Activated naive CD4-positive, alpha-beta T cell treated with anti-CD3 and anti-CD28 coated beads, Interleukin-2, amount 10 ng/mL, durations not matched to agents 7 days and 5 days (primary cell): Measurements from ENCODE around the gene RGS13.
"Not testable (repeated sequence)": the region's sequence is repeated elsewhere in the genome, so short reads cannot be mapped to it uniquely, and the experiment has no call there.

ENCODE experiments used
- CTCF ChIA-PET: fragments of 350-600 bp; sonication (Branson Sonifier 250); formaldehyde crosslinking; loops from one replicate; lab custom pipeline; 2021; ENCODE audit warnings: antibody characterized with exemption; lab: Charles Lee
- DNase-seq: peaks from one replicate; pipeline ENCODE4 v3.0.0-alpha.2; 2020
- H3K27ac Mint-ChIP-seq: one replicate; pipeline ENCODE4 v1.8.0; 2021; ENCODE audit warnings: mild to moderate bottlenecking, moderate library complexity, mixed read lengths
- H3K27me3 Mint-ChIP-seq: one replicate; pipeline ENCODE4 v1.8.0; 2021; ENCODE audit warnings: mild to moderate bottlenecking, mixed read lengths
- H3K36me3 Mint-ChIP-seq: one replicate; pipeline ENCODE4 v1.8.0; 2021; ENCODE audit warnings: mixed read lengths
- H3K4me1 Mint-ChIP-seq: one replicate; pipeline ENCODE4 v1.8.0; 2021; ENCODE audit warnings: mixed read lengths
- H3K4me3 Mint-ChIP-seq: one replicate; pipeline ENCODE4 v1.8.0; 2021; ENCODE audit warnings: mild to moderate bottlenecking, moderate library complexity, mixed read lengths
- H3K9me3 Mint-ChIP-seq: one replicate; pipeline ENCODE4 v1.8.0; 2021; ENCODE audit warnings: mixed read lengths

Gene RGS13

DNA sequence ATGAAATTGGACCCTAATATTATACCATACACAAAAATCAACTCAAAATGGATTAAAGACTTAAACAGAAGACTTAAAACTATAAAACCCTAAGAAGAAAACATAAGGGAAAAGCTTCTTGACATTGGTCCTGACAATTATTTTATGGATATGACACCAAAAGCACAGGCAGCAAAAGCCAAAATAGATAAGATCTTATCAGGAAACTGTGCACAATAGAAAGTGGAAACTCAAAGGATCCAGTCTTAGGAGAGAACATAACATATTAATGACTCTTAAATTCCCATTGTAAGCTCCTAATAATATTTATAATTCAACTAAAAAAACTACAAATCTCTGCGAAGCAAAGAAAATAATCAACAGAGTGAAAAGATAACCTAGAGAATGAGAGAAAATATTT is 39.8 kb downstream of the RGS13 start:
- Mint-ChIP-seq H3K27me3 (peaks cover 3% of the 10 kb centered on the region), H3K4me3 (no peak overlapping the region), H3K9me3 (no peaks in the 10 kb centered on the region), H3K4me1 (no peaks in the 10 kb centered on the region), H3K27ac (no peak overlapping the region), H3K36me3 (no peaks in the 10 kb centered on the region)
- CTCF ChIA-PET: interaction anchor here (0.7 kb wide), 1 partner anchor 238 kb away, joined by 5 read pairs; no protein-coding TSS in a partner anchor
- DNase-seq: no peak

DNA sequence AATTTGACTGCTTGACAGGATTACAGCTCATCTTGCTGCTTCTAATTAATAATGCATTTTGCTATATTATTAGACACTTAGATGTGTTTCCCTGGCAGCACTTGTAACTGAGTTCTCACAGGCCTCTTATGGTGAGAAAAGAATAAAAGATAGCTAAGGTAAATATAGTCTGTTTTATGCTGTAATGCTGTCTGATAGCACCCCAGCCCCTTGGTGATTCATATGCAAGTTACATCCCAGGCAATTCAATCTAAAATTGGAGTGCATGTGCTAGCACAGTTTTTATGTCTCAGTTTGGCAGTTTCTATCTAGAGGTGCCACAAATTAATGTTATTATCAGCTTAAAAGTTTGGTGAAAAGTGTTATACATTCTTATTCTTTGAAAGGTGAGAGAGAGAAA is 42.2 kb downstream of the RGS13 start:
- H3K9me3 Mint-ChIP-seq: no peaks in the 10 kb centered on the region
- DNase-seq: no peak
- no peaks in the 10 kb centered on the region for H3K36me3 Mint-ChIP-seq
- CTCF ChIA-PET: no interaction called here
- H3K27me3 Mint-ChIP-seq: no peaks in the 10 kb centered on the region
- H3K4me3 Mint-ChIP-seq: no peak overlapping the region
- no peaks in the 10 kb centered on the region for H3K4me1 Mint-ChIP-seq
- no peak overlapping the region for H3K27ac Mint-ChIP-seq

DNA sequence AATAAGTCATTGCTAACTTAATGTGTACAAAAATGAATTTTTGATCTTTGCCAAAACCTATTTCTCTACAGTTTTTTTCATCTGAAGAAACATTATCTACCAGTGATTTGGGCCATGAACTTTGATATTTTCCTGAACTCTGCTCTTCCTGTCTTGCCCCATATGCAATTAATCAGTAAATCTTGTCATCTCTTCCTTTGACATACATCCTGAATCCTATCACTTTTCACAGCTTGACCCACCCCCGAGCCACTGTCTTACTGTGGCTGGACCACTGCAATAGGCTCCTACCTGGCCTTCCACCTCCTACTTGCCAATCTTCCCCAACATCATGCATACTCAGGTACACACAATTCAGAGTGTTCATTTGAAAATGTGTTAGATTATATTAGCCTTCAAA is 46.4 kb downstream of the RGS13 start:
- Mint-ChIP-seq H3K9me3 (no peaks in the 10 kb centered on the region), H3K27ac (no peak overlapping the region), H3K36me3 (no peaks in the 10 kb centered on the region), H3K27me3 (no peaks in the 10 kb centered on the region), H3K4me1 (no peaks in the 10 kb centered on the region), H3K4me3 (no peak overlapping the region)
- DNase-seq: no peak
- CTCF ChIA-PET: no interaction called here

DNA sequence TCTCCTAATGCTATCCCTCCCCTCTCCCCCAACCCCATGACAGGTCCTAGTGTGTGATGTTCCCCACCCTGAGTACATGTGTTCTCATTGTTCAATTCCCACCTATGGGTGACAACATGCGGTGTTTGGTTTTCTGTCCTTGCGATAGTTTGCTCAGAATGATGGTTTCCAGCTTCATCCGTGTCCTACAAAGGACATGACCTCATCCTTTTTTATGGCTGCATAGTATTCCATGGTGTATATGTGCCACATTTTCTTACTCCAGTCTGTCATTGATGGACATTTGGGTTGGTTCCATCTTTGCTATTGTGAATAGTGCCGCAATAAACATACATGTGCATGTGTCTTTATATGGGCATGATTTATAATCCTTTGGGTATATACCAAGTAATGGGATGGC is 47.1 kb downstream of the RGS13 start:
- H3K9me3 Mint-ChIP-seq, H3K36me3 Mint-ChIP-seq, H3K4me1 Mint-ChIP-seq, H3K27me3 Mint-ChIP-seq, CTCF ChIA-PET, DNase-seq, H3K4me3 Mint-ChIP-seq, H3K27ac Mint-ChIP-seq: not testable (repeated sequence)

DNA sequence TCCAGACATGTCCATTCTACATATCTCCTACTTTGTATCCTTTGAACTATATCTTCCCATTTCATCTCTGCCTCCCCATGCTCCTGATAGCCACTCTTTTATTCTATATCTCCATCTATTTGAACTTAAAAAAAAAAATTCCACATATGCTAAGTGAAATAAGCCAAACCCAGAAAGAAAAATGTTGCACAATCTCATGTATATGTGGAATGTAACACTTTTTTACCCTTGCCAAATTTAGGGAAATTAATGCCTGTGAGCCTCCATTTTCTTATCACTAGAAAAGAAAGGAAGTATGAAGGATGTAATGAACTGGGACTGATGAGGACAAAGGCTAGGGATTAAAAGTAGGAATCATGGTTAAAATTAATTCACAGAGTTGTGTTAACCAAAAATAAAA is 53.5 kb downstream of the RGS13 start:
- Mint-ChIP-seq H3K27me3 (peaks cover 8% of the 10 kb centered on the region), H3K36me3 (no peaks in the 10 kb centered on the region), H3K9me3 (peaks cover 3% of the 10 kb centered on the region), H3K27ac (no peak overlapping the region), H3K4me1 (no peaks in the 10 kb centered on the region), H3K4me3 (no peak overlapping the region)
- no peak for DNase-seq
- CTCF ChIA-PET: no interaction called here

DNA sequence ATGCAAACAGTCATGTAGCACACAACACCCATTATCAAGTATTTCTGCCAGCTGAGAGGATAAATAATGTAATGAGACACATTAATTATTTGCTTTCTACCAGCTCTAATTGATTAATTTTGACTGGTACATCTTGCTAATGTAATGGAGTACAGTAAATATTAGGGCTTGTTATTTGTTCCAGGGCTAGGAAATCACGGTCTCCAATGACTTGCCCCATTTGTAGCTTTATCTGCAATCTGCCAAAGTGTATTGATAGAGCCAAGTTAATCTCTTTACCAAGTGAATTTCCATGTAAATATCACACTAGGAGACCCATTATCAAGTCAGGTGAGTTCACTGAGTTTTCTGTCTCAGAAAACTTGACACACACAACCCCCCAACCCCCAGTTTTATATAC is 55.1 kb downstream of the RGS13 start:
- Mint-ChIP-seq H3K36me3 (no peaks in the 10 kb centered on the region), H3K27ac (no peak overlapping the region), H3K9me3 (peaks cover 3% of the 10 kb centered on the region), H3K4me3 (no peak overlapping the region), H3K27me3 (peaks cover 8% of the 10 kb centered on the region), H3K4me1 (no peaks in the 10 kb centered on the region)
- CTCF ChIA-PET: no interaction called here
- no peak for DNase-seq

DNA sequence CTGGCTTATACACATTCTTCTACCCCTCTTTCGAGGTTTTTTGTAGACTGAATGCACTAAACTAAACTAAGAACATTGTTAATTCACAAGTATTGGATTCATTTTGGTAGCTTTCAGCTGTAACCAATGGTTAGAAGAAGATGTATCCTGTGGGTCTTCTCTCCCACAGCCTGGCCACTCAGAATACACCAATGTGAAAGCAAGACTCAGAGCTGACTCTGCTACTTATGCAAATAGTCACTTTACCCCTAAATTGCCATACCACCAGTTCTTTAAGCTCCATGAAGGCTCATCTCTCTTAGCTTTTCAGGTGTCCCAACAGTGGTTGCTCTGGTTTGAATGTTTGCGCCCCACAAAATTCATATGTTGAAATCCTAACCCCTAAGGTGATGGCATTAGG is 60.1 kb downstream of the RGS13 start:
- Mint-ChIP-seq H3K4me3 (no peak overlapping the region), H3K36me3 (no peaks in the 10 kb centered on the region), H3K27ac (no peak overlapping the region), H3K27me3 (peaks cover 8% of the 10 kb centered on the region), H3K4me1 (no peaks in the 10 kb centered on the region), H3K9me3 (no peaks in the 10 kb centered on the region)
- CTCF ChIA-PET: no interaction called here
- DNase-seq: no peak

DNA sequence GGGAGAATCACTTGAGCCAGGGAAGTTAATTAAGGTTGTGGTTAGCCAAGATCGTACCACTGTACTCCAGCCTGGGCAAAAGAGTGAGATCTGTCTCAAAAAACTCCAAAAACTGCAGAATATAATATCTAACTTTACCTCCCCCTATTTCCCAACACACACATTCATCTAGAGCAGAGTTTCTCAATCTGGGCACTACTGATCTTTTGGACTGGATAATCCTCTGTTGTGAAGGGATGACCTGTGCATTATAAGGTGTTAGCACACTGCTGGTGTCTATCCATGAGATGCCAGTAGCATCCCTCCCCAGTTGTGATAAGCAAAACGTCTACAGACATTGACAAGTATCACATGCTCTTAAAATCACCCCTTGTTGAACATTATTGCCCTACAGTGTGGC is 61.8 kb downstream of the RGS13 start:
- CTCF ChIA-PET: interaction anchor here (0.6 kb wide), 1 partner anchor 308 kb away, joined by 3 read pairs; no protein-coding TSS in a partner anchor
- DNase-seq: no peak
- H3K4me1 Mint-ChIP-seq: no peaks in the 10 kb centered on the region
- no peak overlapping the region for H3K4me3 Mint-ChIP-seq
- no peaks in the 10 kb centered on the region for H3K9me3 Mint-ChIP-seq
- no peaks in the 10 kb centered on the region for H3K36me3 Mint-ChIP-seq
- peaks cover 6% of the 10 kb centered on the region for H3K27me3 Mint-ChIP-seq
- H3K27ac Mint-ChIP-seq: no peak overlapping the region

DNA sequence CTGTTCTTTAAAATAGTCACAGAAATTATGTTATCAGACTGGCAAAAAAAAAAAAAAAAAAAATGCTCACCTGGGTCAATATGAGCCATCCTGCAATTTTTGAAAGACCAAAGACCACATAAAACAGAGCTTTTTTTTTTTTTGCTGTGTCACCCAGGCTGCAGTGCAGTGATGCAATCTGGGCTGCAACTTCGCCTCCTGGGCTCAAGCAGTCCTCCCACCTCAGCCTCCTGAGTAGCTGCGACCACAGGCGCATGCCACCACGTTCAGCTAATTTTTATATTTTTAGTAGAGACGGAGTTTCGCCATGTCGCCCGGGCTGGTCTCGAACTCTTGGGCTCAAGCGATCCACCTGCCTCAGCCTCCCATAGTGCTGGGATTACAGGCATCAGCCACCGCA is 62.8 kb downstream of the RGS13 start:
- H3K9me3 Mint-ChIP-seq: no peaks in the 10 kb centered on the region
- no peaks in the 10 kb centered on the region for H3K27me3 Mint-ChIP-seq
- no peak overlapping the region for H3K27ac Mint-ChIP-seq
- DNase-seq: no peak
- H3K4me1 Mint-ChIP-seq: no peaks in the 10 kb centered on the region
- CTCF ChIA-PET: no interaction called here
- H3K4me3 Mint-ChIP-seq: no peak overlapping the region
- no peaks in the 10 kb centered on the region for H3K36me3 Mint-ChIP-seq

DNA sequence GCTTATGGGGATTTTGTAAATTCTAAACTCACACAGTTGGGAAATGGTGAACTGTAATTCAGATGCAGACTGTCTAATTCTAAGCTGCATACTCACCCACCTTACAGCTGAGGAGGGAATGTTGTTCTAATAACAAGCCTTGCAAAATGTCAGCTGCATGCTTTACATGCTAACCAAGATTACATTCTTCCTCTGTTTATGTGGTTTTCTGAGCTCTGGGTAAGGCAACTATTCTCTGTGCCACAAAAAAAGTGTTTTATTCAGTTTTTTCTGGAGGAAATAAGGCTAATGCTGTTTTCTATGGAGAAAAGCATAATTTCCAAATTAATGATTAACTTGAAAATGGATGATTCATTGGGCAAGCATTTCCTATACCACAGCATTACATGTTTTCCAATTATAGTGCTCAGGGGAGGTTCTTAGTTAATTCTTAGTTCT is 64.9 kb downstream of the RGS13 start:
- Mint-ChIP-seq H3K27me3 (no peaks in the 10 kb centered on the region), H3K4me3 (no peak overlapping the region), H3K4me1 (no peaks in the 10 kb centered on the region), H3K27ac (no peak overlapping the region), H3K9me3 (no peaks in the 10 kb centered on the region), H3K36me3 (no peaks in the 10 kb centered on the region)
- CTCF ChIA-PET: no interaction called here
- no peak for DNase-seq

DNA sequence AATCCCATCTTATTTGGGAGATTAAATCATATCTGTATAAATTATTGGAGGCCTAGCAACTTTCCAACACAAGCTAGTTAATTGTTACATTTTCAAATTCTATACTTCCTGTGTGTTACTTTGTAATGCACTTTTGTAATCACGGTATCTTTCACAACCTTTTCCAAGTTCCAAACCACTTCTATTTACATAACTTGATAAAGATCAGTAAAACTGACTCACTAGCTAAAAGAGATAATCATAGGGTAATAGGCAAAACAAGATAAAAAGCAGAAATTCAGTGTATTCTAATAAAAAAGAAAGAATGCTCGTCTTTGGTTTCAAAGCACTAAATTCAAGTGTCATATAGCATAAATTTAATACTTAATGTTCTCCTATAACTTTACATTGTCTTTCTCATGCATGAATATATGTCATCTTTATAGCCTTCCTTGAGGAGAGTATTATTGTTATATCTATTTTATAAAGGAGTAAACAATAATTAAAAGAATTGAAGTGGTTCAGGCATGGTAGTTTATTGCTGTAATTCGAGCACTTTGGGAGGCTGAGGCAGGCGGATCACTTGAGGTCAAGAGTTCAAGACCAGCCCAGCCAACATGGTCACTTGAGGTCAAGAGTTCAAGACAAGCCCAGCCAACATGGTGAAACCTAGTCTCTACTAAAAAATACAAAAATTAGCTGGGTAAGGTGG is 66.4 kb downstream of the RGS13 start:
- Mint-ChIP-seq H3K4me1 (no peaks in the 10 kb centered on the region), H3K27ac (no peak overlapping the region), H3K36me3 (no peaks in the 10 kb centered on the region), H3K27me3 (no peaks in the 10 kb centered on the region), H3K9me3 (no peaks in the 10 kb centered on the region), H3K4me3 (no peak overlapping the region)
- no peak for DNase-seq
- CTCF ChIA-PET: no interaction called here

DNA sequence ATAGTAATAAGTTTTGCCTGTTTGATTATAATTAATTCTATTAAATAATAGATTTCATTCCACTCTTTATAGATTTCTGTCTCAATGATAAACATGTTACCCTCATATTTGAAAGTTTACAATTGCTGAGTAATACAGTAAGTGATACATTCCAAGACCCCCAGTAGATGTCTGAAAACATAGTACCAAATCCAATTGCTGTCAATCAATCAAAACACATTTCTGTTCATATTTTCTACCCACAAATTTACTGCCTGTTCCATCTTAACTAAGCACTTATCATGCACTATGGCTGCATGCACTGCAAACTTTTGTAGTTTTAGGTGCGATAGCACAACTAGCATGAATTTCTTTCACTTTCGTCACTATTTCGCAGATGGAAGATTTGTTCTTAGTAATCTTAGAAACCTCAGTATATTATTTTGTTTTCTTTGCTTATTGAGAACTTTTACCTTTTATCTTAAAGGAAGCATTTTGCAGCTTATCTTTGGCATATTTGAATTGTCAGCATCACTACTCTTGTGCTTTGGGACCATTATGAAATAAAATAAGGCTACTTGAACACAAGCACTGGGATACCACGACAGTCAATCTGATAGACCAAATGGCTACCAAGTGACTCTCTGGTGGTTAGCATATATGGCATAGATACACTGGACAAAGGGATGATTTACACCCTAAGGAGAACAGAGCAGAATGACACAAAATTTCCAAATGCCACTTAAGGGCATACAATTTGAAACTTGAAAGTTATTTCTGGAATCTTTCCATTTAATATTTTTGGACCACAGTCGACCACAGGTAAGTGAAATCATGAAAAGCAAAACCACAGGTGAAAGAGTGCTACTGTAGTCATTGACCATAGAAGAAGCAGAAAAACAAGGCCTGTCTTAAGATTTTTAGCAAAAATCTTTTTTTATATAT is 67.6 kb downstream of the RGS13 start:
- no peak for DNase-seq
- Mint-ChIP-seq H3K4me3 (no peak overlapping the region), H3K36me3 (no peaks in the 10 kb centered on the region), H3K4me1 (no peaks in the 10 kb centered on the region), H3K27ac (no peak overlapping the region), H3K27me3 (no peaks in the 10 kb centered on the region), H3K9me3 (no peaks in the 10 kb centered on the region)
- CTCF ChIA-PET: no interaction called here

DNA sequence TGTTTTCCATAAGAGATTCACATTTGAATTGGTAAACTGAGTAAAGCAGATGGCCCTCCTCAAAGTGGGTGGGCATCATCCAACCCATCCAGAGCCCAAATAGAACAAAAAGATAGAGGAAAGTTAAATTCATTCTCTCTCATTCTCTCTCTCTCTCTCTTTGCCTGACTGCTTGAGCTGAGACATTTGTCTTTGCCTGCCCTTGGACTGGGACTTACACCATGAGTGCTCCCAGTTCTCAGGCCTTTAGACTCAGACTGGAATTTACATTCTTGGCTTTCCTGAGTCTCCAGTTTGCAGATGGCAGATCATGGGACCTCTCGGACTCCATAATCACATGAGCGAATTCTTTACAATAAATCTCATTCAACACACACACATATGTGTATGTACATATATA is 69.6 kb downstream of the RGS13 start:
- no peak for DNase-seq
- Mint-ChIP-seq H3K4me1 (no peaks in the 10 kb centered on the region), H3K9me3 (no peaks in the 10 kb centered on the region), H3K4me3 (no peak overlapping the region), H3K27me3 (no peaks in the 10 kb centered on the region), H3K27ac (no peak overlapping the region), H3K36me3 (no peaks in the 10 kb centered on the region)
- CTCF ChIA-PET: no interaction called here

DNA sequence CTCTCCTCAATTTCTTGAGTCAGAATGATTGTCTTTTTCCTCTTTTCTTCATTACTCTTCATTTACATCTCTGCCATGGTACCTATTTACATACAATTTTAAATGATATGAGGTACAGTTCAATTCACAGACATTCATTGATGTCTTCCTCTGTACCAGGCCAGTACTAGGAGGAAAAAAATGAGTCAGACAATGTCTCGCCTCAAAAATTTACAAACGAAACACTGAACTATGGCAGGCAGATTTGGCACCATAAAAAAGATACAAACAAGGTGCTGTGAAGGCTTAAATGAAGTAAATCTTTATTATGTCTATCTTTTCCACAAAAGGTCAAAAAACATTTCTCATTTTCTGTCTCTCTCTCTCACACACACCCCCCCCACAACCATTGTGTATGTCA is 71.0 kb downstream of the RGS13 start:
- CTCF ChIA-PET: interaction anchor here (0.7 kb wide), 1 partner anchor 1468 kb away, joined by 3 read pairs; no protein-coding TSS in a partner anchor
- Mint-ChIP-seq H3K27ac (no peak overlapping the region), H3K36me3 (no peaks in the 10 kb centered on the region), H3K9me3 (no peaks in the 10 kb centered on the region), H3K4me1 (no peaks in the 10 kb centered on the region), H3K4me3 (no peak overlapping the region), H3K27me3 (no peaks in the 10 kb centered on the region)
- DNase-seq: no peak
